Activated CD8-positive, alpha-beta memory T cell treated with anti-CD3 and anti-CD28 coated beads for 1 hour (primary cell): ENCODE measurements around the gene CTAG2.
"Not testable (repeated sequence)": the region's sequence is repeated elsewhere in the genome, so short reads cannot be mapped to it uniquely, and the experiment has no call there.

Source experiments
- DNase-seq, 2 donors: peaks; one replicate each; pipeline ENCODE4 v3.0.0-alpha.2; 2020; ENCODE audit warnings: low read depth in 1 of 2; ENCODE audit errors: extremely low read depth in 1 of 2

CTAG2 gene

GRCh38 chrX:154649503-154650220, 3.7 kb downstream of the CTAG2 start:
- DNase-seq, result no peak

- DNase-seq, result no peak
Observed at GRCh38 chrX:154648931-154649330, 4.4 kb downstream of the CTAG2 start.

GRCh38 chrX:154645745-154646378, 7.5 kb downstream of the CTAG2 start:
- not testable (repeated sequence) for DNase-seq

DNA sequence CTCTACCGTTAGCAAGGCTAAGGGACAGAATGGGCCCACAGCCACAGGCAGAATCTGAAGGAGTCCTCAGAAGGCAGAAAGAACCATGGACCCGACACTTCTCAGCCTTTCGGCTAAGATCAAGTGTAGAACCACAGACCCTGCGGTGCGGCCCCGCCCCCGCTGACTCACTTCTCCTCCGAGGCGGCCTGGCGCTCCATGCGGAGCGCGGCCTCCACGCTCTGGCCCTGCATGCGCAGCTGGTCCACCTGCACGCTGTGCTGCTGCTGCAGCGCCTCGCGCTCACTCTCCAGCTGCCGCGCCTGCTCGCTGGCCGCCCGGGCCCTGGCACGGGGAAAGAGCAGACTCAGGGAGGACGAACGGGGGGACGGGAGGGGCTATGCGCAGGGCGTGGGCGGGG, 9.7 kb downstream of the CTAG2 start:
- not testable (repeated sequence) for DNase-seq

GRCh38 chrX:154641740-154642139, 11.6 kb downstream of the CTAG2 start:
- DNase-seq, result not testable (repeated sequence)

GRCh38 chrX:154633661-154634060, 19.7 kb downstream of the CTAG2 start:
- DNase-seq, result not testable (repeated sequence)

DNA sequence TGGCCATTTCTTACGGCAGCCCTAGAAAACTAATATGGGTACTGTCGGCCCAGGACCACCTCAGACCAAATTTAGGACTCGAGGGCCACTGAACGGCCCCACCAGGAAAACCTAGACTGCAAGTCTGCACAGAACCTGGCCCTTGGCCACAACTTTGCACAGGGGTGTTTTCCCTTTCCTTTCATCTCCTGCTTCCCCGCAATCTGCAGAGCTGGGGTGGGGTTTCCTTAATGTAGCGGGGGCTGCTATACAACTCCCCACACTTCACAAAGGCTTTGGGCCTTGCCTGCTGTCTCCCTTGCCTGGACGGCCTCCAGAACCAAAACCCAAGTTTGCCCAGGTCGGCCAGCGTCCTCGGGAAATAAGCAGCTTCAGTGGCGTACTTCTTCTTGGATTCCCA, 22.4 kb downstream of the CTAG2 start:
- not testable (repeated sequence) for DNase-seq

- not testable (repeated sequence) for DNase-seq
Observed at GRCh38 chrX:154628960-154629359, 24.4 kb downstream of the CTAG2 start.

GRCh38 chrX:154620767-154621414, 32.5 kb downstream of the CTAG2 start:
- DNase-seq, result not testable (repeated sequence)

DNA sequence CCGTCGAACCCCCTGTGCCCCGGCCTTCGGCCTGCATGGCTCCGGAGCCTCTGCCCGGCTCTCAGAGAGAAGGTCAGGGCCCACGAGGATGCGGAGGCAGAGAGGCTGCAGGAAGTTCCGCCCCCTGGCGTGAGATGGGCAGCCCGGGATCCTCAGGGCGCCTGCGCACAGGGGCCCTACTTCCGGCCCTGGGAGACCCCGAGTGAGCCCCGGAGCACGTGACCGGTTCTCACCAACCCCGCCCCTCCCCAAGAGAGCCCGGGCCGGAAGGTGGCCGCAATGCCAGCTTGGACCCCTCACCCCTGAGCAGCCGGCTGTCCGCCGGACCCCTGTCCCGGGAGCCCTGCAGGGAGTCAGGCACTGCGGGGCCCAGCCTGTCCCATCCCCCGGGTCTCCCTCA, 34.2 kb downstream of the CTAG2 start, which contains the start of gene CTAG1B:
Gene CTAG1B, minus strand, starts transcription at position 101 of the 400 bp plus-strand sequence. Its CDS starts 64 bp downstream, at position 37.
- DNase-seq, result not testable (repeated sequence)

GRCh38 chrX:154613586-154613985, 39.8 kb downstream of the CTAG2 start:
- not testable (repeated sequence) for DNase-seq

DNA sequence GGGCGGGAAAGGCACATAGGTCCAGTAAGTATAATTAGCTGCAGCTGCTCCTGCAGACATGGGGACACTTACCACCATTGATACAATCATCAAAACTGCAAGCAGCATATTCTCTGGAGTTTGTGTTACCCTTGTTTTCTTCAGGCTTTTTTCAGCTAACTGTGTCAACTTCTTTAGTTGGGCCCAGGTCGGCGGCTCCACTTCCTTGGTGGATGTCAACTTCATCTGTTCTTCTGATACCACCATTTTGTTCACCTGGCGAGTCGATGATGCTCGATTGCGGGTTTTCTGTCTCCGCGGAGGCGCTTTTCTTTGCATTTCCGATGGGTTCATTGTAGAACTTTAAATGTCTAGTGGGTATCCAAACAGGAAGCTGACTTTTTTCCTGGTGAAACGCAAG, 42.2 kb downstream of the CTAG2 start:
- DNase-seq, result not testable (repeated sequence)

DNA sequence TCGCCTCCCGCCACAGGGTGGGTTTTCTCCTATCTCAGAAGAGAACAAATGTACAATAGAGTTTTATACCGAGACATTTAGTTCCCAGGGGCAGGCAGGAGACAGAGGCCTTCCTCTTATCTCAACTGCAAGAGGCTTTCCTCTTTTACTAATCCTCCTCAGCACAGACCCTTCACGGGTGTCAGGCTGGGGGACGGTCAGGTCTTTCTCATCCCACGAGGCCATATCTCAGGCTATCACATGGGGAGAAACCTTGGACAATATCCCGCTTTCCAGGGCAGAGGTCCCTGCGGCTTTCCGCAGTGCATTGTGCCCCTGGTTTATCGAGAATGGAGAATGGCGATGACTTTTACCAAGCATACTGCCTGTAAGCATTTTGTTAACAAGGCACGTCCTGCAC, 44.6 kb downstream of the CTAG2 start:
- not testable (repeated sequence) for DNase-seq

DNA sequence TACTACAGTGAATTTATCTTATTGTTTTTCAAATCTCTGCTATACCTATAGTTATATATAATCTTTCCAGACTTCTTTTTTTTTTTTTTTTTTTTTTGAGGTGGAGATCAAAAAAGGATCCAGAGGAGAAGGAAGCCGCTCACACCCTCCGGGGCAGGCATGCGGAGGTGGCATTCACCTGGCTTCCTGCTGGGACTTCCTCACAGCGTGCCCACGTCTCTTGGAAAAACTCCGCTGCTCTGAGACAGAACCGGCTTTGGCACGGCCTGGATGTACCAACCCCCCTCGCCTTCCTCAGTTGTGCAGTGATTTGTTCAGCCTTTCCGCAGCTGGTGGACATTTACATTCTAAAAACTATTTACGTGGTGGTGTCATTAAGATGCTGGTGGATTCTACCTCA, 45.4 kb downstream of the CTAG2 start:
- DNase-seq, result not testable (repeated sequence)

GRCh38 chrX:154607370-154607769, 46.0 kb downstream of the CTAG2 start:
- no peak for DNase-seq

DNA sequence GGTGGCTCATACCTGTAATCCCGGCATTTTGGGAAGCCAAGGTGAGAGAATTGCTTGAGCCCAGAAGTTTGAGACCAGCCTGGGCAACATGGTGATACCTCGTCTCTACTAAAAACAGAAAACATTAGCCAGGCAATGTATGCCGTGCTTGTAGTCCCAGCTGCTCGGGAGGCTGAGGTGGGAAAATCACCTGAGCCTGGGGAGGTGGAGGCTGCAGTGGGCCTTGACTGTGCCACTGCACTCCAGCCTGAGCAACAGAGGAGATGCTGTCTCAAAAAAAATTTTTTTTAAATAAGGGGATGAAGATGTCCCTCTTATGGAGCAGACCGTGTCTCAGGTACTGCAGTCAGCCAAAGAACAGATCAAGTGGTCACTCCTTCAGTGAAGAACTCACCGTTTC, 47.8 kb downstream of the CTAG2 start:
- DNase-seq, result no peak

GRCh38 chrX:154603438-154604430, 49.6 kb downstream of the CTAG2 start:
- no peak for DNase-seq

- no peak for DNase-seq
Observed at GRCh38 chrX:154602766-154603437, 50.5 kb downstream of the CTAG2 start.

DNA sequence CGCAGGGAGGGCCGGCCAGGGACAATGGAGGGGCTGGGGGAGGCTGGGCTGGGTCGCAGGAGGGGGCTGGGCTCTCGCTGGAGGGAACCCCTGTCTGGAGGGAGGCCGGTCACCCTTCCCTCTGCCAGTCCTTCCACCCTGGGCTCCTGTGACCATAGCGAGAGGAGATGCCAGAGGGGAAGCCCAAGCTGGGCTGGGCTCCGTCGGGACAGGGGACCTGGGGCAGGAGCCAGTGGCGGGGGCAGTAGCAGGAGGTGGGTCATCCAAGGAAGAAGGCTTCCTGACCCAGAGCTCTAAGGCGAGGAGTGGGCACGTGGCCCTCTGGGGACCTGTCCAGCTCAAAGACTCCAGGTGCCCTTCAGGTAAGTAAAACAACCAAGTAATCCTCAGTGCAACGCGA, 51.2 kb downstream of the CTAG2 start:
- DNase-seq, result no peak
